Measurements from ENCODE around the gene NDUFC2. TPM values are rescaled to one million over a fixed set of nuclear protein-coding genes. Genes with fewer than 3 reads are reported as not detected.

NDUFC2 gene
- total and polyA plus RNA-seq, 4 donors, result 55.7 to 190 (median 171) TPM

GRCh38 chr11:78049348-78049747 is 30.3 kb downstream of the NDUFC2 start:
- Histone ChIP-seq H3K27ac (ENCODE audit: low read depth in 1 of 2, low read length in 1 of 2) (no peak overlapping the region), H3K27me3 (ENCODE audit: control insufficient read depth in 3 of 3, insufficient read depth in 3 of 3, low read length in 2 of 3) (no peaks in the 10 kb centered on the region), H3K9me3 (ENCODE audit: control insufficient read depth in 4 of 4, insufficient read depth in 3 of 4, low read length in 3 of 4) (no peaks in the 10 kb centered on the region), H3K36me3 (ENCODE audit: control insufficient read depth in 4 of 4, insufficient read depth in 4 of 4, low read length in 4 of 4) (no peaks in the 10 kb centered on the region), H3K4me1 (ENCODE audit: control insufficient read depth in 5 of 5, insufficient read depth in 5 of 5, low read length in 5 of 5) (peaks cover 0 to 16% (median 2%) of the 10 kb centered on the region in 5 donors), H3K4me3 (no peak overlapping the region), H3K9ac (ENCODE audit: insufficient read depth in 1 of 2, low read length in 2 of 2) (no peak overlapping the region)
- TF ChIP-seq CTCF (IDR thresholded peaks at IDR 0.05; ENCODE audit: control extremely low read depth, extremely low read depth), result no peak
- WGBS, 2 donors, result 85 to 86% methylated on average over 8 of the region's 8 CpGs
- no peak for ATAC-seq (ENCODE audit: insufficient read depth, low FRiP score)
- no peak for DNase-seq

- H3K9me3 ChIP-seq (ENCODE audit: control insufficient read depth in 4 of 4, insufficient read depth in 3 of 4, low read length in 3 of 4), result no peaks in the 10 kb centered on the region
- H3K9ac ChIP-seq (ENCODE audit: insufficient read depth in 1 of 2, low read length in 2 of 2), result no peak overlapping the region
- H3K4me3 ChIP-seq, result no peak overlapping the region
- H3K27me3 ChIP-seq (ENCODE audit: control insufficient read depth in 3 of 3, insufficient read depth in 3 of 3, low read length in 2 of 3), result no peaks in the 10 kb centered on the region
- no peak for TF ChIP-seq CTCF (IDR thresholded peaks at IDR 0.05; ENCODE audit: control extremely low read depth, extremely low read depth)
- 89 to 97% methylated on average over 3 of the region's 3 CpGs for whole genome bisulfite sequencing, 2 donors
- ATAC-seq (ENCODE audit: insufficient read depth, low FRiP score) (no peak), DNase-seq (no peak)
- no peaks in the 10 kb centered on the region for H3K36me3 ChIP-seq (ENCODE audit: control insufficient read depth in 4 of 4, insufficient read depth in 4 of 4, low read length in 4 of 4)
- H3K4me1 ChIP-seq (ENCODE audit: control insufficient read depth in 5 of 5, insufficient read depth in 5 of 5, low read length in 5 of 5), result peaks cover 0 to 16% (median 2%) of the 10 kb centered on the region in 5 donors
- H3K27ac ChIP-seq (ENCODE audit: low read depth in 1 of 2, low read length in 1 of 2), result no peak overlapping the region
Measured at GRCh38 chr11:78048561-78048960, 31.1 kb downstream of the NDUFC2 start.

- Histone ChIP-seq H3K36me3 (ENCODE audit: control insufficient read depth in 4 of 4, insufficient read depth in 4 of 4, low read length in 4 of 4) (no peaks in the 10 kb centered on the region), H3K27me3 (ENCODE audit: control insufficient read depth in 3 of 3, insufficient read depth in 3 of 3, low read length in 2 of 3) (no peaks in the 10 kb centered on the region), H3K9me3 (ENCODE audit: control insufficient read depth in 4 of 4, insufficient read depth in 3 of 4, low read length in 3 of 4) (no peaks in the 10 kb centered on the region), H3K4me3 (no peak overlapping the region), H3K9ac (ENCODE audit: insufficient read depth in 1 of 2, low read length in 2 of 2) (peak overlapping the region in 1 of 2 donors; percentile 34), H3K27ac (ENCODE audit: low read depth in 1 of 2, low read length in 1 of 2) (peak overlapping the region in 1 of 2 donors; percentile 69), H3K4me1 (ENCODE audit: control insufficient read depth in 5 of 5, insufficient read depth in 5 of 5, low read length in 5 of 5) (peaks cover 0 to 16% (median 4%) of the 10 kb centered on the region in 5 donors)
- ATAC-seq (ENCODE audit: insufficient read depth, low FRiP score), result no peak
- 28 to 44% methylated on average over 6 of the region's 6 CpGs for WGBS, 2 donors
- TF ChIP-seq CTCF (IDR thresholded peaks at IDR 0.05; ENCODE audit: control extremely low read depth, extremely low read depth), result no peak
- DNase-seq, result no peak
Measured at GRCh38 chr11:78046486-78046854, 33.2 kb downstream of the NDUFC2 start.

- WGBS, 2 donors, result 6 to 14% methylated on average over 28 of the region's 28 CpGs
- Histone ChIP-seq H3K9me3 (ENCODE audit: control insufficient read depth in 4 of 4, insufficient read depth in 3 of 4, low read length in 3 of 4) (no peaks in the 10 kb centered on the region), H3K4me3 (no peak overlapping the region), H3K9ac (ENCODE audit: insufficient read depth in 1 of 2, low read length in 2 of 2) (peak overlapping the region; percentile 31 to 90), H3K27ac (ENCODE audit: low read depth in 1 of 2, low read length in 1 of 2) (peak overlapping the region in 1 of 2 donors; percentile 69), H3K36me3 (ENCODE audit: control insufficient read depth in 4 of 4, insufficient read depth in 4 of 4, low read length in 4 of 4) (no peaks in the 10 kb centered on the region), H3K27me3 (ENCODE audit: control insufficient read depth in 3 of 3, insufficient read depth in 3 of 3, low read length in 2 of 3) (no peaks in the 10 kb centered on the region), H3K4me1 (ENCODE audit: control insufficient read depth in 5 of 5, insufficient read depth in 5 of 5, low read length in 5 of 5) (peaks cover 0 to 16% (median 5%) of the 10 kb centered on the region in 5 donors)
- peak; percentile 89 for ATAC-seq (ENCODE audit: insufficient read depth, low FRiP score)
- DNase-seq, result peak; percentile 93 to 95 (median 93)
- TF ChIP-seq CTCF (IDR thresholded peaks at IDR 0.05; ENCODE audit: control extremely low read depth, extremely low read depth), result peak; percentile 87
Measured at GRCh38 chr11:78045851-78046485, 33.7 kb downstream of the NDUFC2 start.

Measured in lung (tissue), 12 donors.